Spleen (tissue), 11 donors: ENCODE results near the gene RRBP1. TPM values are rescaled to one million over a fixed set of nuclear protein-coding genes. Genes with fewer than 3 reads are reported as not detected.

Experiments used
- DNase-seq: peaks from one replicate; pipeline ENCODE4 v3.0.0-alpha.2; 2020
- H3K27ac ChIP-seq, 8 donors: fragments of 200-600 bp; sonication (generic) in 7 of 8; 1 replicate in 4 of 8; 2 replicates in 4 of 8; pipeline versions ENCODE4 v1.5.0 to v1.8.0; 2016 to 2021; ENCODE audit warnings: inconsistent platforms in 4 of 8, mild to moderate bottlenecking in 4 of 8, moderate library complexity in 1 of 8
- H3K27me3 ChIP-seq, 7 donors: fragments of 200-600 bp; sonication (generic) in 6 of 7; replicated peaks in 1 of 7; 1 replicate in 4 of 7; 2 replicates in 3 of 7; pipeline versions ENCODE4 v1.5.0 to v1.8.0; 2016 to 2021; ENCODE audit warnings: inconsistent platforms in 3 of 7, mild to moderate bottlenecking in 1 of 7
- H3K36me3 ChIP-seq, 6 donors: fragments of 200-600 bp; sonication (generic) in 5 of 6; 1 replicate in 4 of 6; 2 replicates in 2 of 6; pipeline versions ENCODE4 v1.5.0 to v1.8.0; 2016 to 2021; ENCODE audit warnings: inconsistent platforms in 2 of 6
- H3K4me1 ChIP-seq, 6 donors: fragments of 200-600 bp; sonication (generic) in 5 of 6; 1 replicate in 3 of 6; 2 replicates in 3 of 6; pipeline versions ENCODE4 v1.5.0 to v1.8.0; 2016 to 2021; ENCODE audit warnings: inconsistent platforms in 3 of 6
- H3K4me3 ChIP-seq, 8 donors: fragments of 200-600 bp; sonication (generic) in 7 of 8; 1 replicate in 4 of 8; 2 replicates in 4 of 8; pipeline versions ENCODE4 v1.5.0 to v1.8.0; 2016 to 2021; ENCODE audit warnings: inconsistent platforms in 4 of 8, mild to moderate bottlenecking in 4 of 8, moderate library complexity in 2 of 8
- H3K9me3 ChIP-seq, 8 donors: fragments of 200-600 bp; sonication (generic) in 7 of 8; 1 replicate in 4 of 8; 2 replicates in 4 of 8; pipeline versions ENCODE4 v1.5.0 to v1.8.0; 2016 to 2021; ENCODE audit warnings: inconsistent platforms in 4 of 8
- POLR2A ChIP-seq, 3 donors: fragments of 450-650 bp; IDR thresholded peaks; one replicate each; pipeline ENCODE4 v1.5.1; 2017; ENCODE audit warnings: antibody characterized with exemption in 3 of 3, mild to moderate bottlenecking in 1 of 3
- POLR2AphosphoS5 ChIP-seq, 3 donors: sonication (generic); formaldehyde crosslinking; IDR thresholded peaks; one replicate each; pipeline ENCODE4 v1.5.1; 2017; ENCODE audit warnings: antibody characterized with exemption in 3 of 3
- WGBS, 5 donors: extraction: QIAGEN DNeasy Blood & Tissue Kit in 3 of 5; methylation state at CpG; one replicate each; pipeline versions ENCODE4 v1.1.5 to v1.1.7; 2013 to 2018; 5-methylcytosine and 5-hydroxymethylcytosine counted together
- intact Hi-C: fragments of 100-400 bp; cut with DNase I; formaldehyde crosslinking; loops from one replicate; pipeline ENCODE4 v1.15.0; 2023; ENCODE audit warnings: low total_unique reads
- polyA plus RNA-seq, 3 donors: library from polyadenylated mRNA; stranded (reverse); fragments of 200-250 nt; gene quantifications; one replicate each; pipeline ENCODE4 v1.2.1, GENCODE V29; 2013
- total RNA-seq, 7 donors: library from RNA; depleted of rRNA in 3 of 7; stranded (reverse); fragments of >200 nt in 3 of 7; fragmentation: NEBNext Ultra II Directional in 4 of 7; extraction: Animal tissue kit (Norgen Biotek cat#: 25700) in 4 of 7; gene quantifications; one replicate each; pipeline versions ENCODE4 v1.1.0 to v1.2.1, GENCODE V29; 2016 to 2021
- TF ChIP-seq, protein P1 (sequence below), 11 experiments: fragments of 200-600 bp in 7 of 11; fragments of 450-650 bp in 4 of 11; sonication (generic) in 4 of 11; IDR thresholded peaks in 8 of 11; conservative IDR thresholded peaks in 3 of 11; 1 replicate in 7 of 11; 2 replicates in 4 of 11; pipeline versions ENCODE4 v1.4.0 to v1.8.0; 2016 to 2021; ENCODE audit warnings: antibody characterized with exemption in 11 of 11, inconsistent platforms in 4 of 11, mild to moderate bottlenecking in 1 of 11
- donor health status: healthy with polysubstance abuse.
- donor health status: DM: no; HTN: no; CAD: no; lungs with moderate emphysema.
- donor health status: DM: no; HTN: no; CAD: no.
- donor health status: Bipolar disorder and iron deficiency.
- donor health status: healthy.
- donor health status: DM: no; HTN: no; CAD: no.
- donor health status: DM: yes; HTN: yes; CAD: no.

The RRBP1 gene
- total and polyA plus RNA-seq, 10 donors: 17.0 to 164 (median 114) TPM

DNA sequence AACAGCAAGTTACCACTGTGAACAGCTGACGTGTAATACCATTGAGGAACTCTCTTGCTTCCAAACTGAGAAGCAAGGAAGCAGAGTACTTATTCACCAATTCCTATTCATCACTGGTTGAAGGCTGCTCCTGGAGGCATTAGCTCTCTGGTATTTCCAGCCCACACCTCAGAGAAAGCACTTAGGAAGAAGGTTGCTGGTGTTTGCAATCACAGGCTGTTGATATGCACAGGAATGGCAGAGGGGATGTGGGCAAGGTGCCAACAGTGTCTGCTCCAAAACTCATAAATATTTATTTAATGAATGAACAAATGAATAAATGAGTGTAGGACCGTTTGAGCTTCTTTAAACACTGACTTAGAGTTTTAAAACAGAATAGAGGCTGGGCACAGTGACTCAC, 6.9 kb upstream of the RRBP1 start:
- H3K27me3 ChIP-seq: peaks cover 0 to 14% (median 0%) of the 10 kb centered on the region in 7 donors
- H3K9me3 ChIP-seq: peaks cover 0 to 19% (median 0%) of the 10 kb centered on the region in 8 donors
- no peak for DNase-seq
- WGBS, 5 donors: 45 to 60% (median 57%) methylated on average over 2 of the region's 2 CpGs
- H3K4me1 ChIP-seq: no peaks in the 10 kb centered on the region
- no peak for TF ChIP-seq POLR2AphosphoS5 (IDR thresholded peaks at IDR 0.05)
- TF ChIP-seq, protein P1, sequence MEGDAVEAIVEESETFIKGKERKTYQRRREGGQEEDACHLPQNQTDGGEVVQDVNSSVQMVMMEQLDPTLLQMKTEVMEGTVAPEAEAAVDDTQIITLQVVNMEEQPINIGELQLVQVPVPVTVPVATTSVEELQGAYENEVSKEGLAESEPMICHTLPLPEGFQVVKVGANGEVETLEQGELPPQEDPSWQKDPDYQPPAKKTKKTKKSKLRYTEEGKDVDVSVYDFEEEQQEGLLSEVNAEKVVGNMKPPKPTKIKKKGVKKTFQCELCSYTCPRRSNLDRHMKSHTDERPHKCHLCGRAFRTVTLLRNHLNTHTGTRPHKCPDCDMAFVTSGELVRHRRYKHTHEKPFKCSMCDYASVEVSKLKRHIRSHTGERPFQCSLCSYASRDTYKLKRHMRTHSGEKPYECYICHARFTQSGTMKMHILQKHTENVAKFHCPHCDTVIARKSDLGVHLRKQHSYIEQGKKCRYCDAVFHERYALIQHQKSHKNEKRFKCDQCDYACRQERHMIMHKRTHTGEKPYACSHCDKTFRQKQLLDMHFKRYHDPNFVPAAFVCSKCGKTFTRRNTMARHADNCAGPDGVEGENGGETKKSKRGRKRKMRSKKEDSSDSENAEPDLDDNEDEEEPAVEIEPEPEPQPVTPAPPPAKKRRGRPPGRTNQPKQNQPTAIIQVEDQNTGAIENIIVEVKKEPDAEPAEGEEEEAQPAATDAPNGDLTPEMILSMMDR (IDR thresholded peaks at IDR 0.05 in 8 of 11, conservative IDR thresholded peaks at IDR 0.05 in 3 of 11): no peak
- TF ChIP-seq POLR2A (IDR thresholded peaks at IDR 0.05): no peak
- H3K4me3 ChIP-seq: no peak overlapping the region
- no peak overlapping the region for H3K27ac ChIP-seq
- no peaks in the 10 kb centered on the region for H3K36me3 ChIP-seq
- intact Hi-C loops: no loop called here

DNA sequence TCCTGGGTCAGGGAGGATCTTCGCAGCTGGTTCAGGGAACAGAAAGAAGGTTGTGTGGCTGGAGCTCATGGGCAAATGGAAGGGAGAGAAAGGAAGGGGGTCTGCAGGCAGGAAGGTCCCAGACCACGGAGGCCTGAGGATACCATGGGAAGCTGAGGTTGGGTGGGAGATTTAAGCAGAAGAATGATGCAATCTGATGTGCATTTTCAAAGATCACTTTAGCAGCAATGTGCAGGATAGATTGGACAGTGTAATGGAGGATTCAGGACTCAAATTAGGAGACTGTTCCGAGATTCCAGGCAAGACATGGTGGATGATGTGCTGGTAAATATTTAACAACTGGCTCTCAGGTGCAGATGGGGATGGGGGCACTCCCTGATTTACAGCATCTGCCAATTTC, 5.8 kb upstream of the RRBP1 start:
- H3K27me3 ChIP-seq: peaks cover 0 to 14% (median 0%) of the 10 kb centered on the region in 7 donors
- peaks cover 2 to 6% (median 5%) of the 10 kb centered on the region in 6 donors for H3K4me1 ChIP-seq
- H3K36me3 ChIP-seq: no peaks in the 10 kb centered on the region
- TF ChIP-seq POLR2A (IDR thresholded peaks at IDR 0.05) (no peak), POLR2AphosphoS5 (IDR thresholded peaks at IDR 0.05) (no peak)
- TF ChIP-seq, protein P1 (IDR thresholded peaks at IDR 0.05 in 8 of 11, conservative IDR thresholded peaks at IDR 0.05 in 3 of 11): no peak
- DNase-seq: no peak
- WGBS, 5 donors: 70 to 86% (median 76%) methylated on average over 3 of the region's 3 CpGs
- no peak overlapping the region for H3K4me3 ChIP-seq
- peaks cover 0 to 19% (median 0%) of the 10 kb centered on the region in 8 donors for H3K9me3 ChIP-seq
- H3K27ac ChIP-seq: no peak overlapping the region
- intact Hi-C loops: no loop called here

DNA sequence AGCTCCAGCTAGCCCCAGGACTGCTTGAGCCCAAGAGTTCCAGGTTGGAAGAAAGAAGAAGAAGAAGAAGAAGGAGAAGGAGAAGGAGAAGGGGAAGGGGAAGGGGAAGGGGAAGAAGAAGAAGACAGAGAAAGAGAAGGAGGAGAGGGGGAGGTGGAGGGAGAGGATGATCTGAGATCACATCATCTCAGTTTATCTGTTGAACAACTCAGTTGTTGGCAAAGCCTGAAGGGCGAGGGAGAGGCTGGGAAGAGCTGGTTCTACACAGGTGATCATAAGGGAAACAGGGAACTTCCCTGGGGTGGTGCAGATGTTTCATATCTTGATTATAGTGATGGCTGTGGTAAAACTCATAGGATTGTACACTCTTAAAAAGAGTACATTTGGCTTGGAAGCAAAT, 3.1 kb upstream of the RRBP1 start:
- no peak for DNase-seq
- Histone ChIP-seq H3K36me3 (no peaks in the 10 kb centered on the region), H3K4me3 (no peak overlapping the region), H3K27me3 (peaks cover 0 to 11% (median 0%) of the 10 kb centered on the region in 7 donors), H3K9me3 (peaks cover 0 to 15% (median 0%) of the 10 kb centered on the region in 8 donors), H3K27ac (no peak overlapping the region), H3K4me1 (peaks cover 6 to 17% (median 15%) of the 10 kb centered on the region in 6 donors)
- intact Hi-C loops: no loop called here
- TF ChIP-seq, protein P1 (IDR thresholded peaks at IDR 0.05 in 8 of 11, conservative IDR thresholded peaks at IDR 0.05 in 3 of 11): no peak
- TF ChIP-seq POLR2AphosphoS5 (IDR thresholded peaks at IDR 0.05) (no peak), POLR2A (IDR thresholded peaks at IDR 0.05) (no peak)
- WGBS, 5 donors: 68 to 77% (median 73%) methylated on average over 1 of the region's 1 CpG

DNA sequence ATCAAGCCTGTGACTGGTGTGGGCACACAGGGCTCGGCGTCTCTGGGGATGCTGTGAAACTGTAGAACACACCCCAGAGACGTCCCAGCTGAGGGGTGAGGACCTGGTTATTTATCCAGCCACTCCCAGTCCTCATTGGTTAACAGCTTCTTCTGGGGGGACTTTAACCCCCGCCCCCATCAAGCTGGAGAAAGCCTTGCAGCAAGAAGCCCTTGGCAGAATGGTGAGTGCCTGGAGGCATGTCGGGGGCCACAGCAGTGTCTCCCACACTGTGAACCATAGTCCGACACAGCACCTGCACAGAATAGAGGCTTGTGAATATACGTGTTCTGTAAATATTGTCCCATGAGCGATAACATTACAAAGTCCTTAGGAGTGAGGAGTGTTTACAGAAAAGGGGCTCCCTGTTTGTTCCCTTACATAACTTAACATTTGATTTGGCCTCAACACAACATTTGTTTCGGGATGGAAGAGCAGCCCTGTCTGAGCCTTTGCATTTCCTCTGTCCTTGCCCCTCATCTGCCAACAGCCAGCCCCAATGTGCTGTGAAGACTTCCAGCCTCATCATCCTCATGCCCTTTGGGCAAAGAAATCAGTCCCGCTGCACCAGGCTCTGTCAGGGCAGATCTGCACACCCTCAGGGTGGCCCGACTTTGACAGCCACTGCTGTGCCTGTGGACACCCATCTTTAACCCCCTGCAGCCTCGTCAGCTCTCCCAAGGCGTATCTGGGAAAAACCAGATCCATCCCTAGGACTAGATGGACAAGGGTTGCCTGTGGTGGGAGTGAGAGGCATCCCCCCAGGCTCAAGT, 2.2 kb upstream of the RRBP1 start:
- Histone ChIP-seq H3K36me3 (no peaks in the 10 kb centered on the region), H3K4me3 (no peak overlapping the region), H3K9me3 (peaks cover 0 to 14% (median 0%) of the 10 kb centered on the region in 8 donors), H3K4me1 (peaks cover 14 to 26% (median 24%) of the 10 kb centered on the region in 6 donors), H3K27me3 (peaks cover 0 to 11% (median 0%) of the 10 kb centered on the region in 7 donors), H3K27ac (no peak overlapping the region)
- intact Hi-C loops: no loop called here
- no peak for TF ChIP-seq POLR2AphosphoS5 (IDR thresholded peaks at IDR 0.05)
- TF ChIP-seq, protein P1 (IDR thresholded peaks at IDR 0.05 in 8 of 11, conservative IDR thresholded peaks at IDR 0.05 in 3 of 11): no peak
- no peak for TF ChIP-seq POLR2A (IDR thresholded peaks at IDR 0.05)
- whole genome bisulfite sequencing, 5 donors: 87 to 91% (median 91%) methylated on average over 12 to 13 of the region's 13 CpGs
- no peak for DNase-seq
